ENCODE data around the gene PTGR2. TPM values are rescaled to one million over a fixed set of nuclear protein-coding genes. Genes with fewer than 3 reads are reported as not detected.

Gene PTGR2
- total and polyA plus RNA-seq, 4 donors = 3.3 to 8.7 (median 5.4) TPM

- no peaks in the 10 kb centered on the region for H3K36me3 ChIP-seq (ENCODE audit: control insufficient read depth in 1 of 2, insufficient read depth in 2 of 2, low read length in 1 of 2)
- intact Hi-C loops (cut with DNase I) = no loop called here
- no peak for ATAC-seq (ENCODE audit: low FRiP score)
- H3K27ac ChIP-seq (ENCODE audit: low read depth in 1 of 2, low read length in 2 of 2) = no peak overlapping the region
- H3K4me3 ChIP-seq (ENCODE audit: low read length in 2 of 2) = no peak overlapping the region
- 84 to 90% methylated on average over 4 to 5 of the region's 5 CpGs for WGBS, 2 donors
- DNase-seq = no peak
- no peaks in the 10 kb centered on the region for H3K4me1 ChIP-seq (ENCODE audit: control insufficient read depth in 1 of 2, insufficient read depth in 2 of 2, low read length in 2 of 2)
- no peaks in the 10 kb centered on the region for H3K27me3 ChIP-seq (ENCODE audit: control insufficient read depth in 1 of 2, insufficient read depth in 2 of 2, low read length in 1 of 2)
- H3K9me3 ChIP-seq (ENCODE audit: control insufficient read depth, low read length) = no peaks in the 10 kb centered on the region
Observed at GRCh38 chr14:73815849-73816248, 35.8 kb upstream of the PTGR2 start.

- Histone ChIP-seq H3K27me3 (ENCODE audit: control insufficient read depth in 1 of 2, insufficient read depth in 2 of 2, low read length in 1 of 2) (no peaks in the 10 kb centered on the region), H3K4me3 (ENCODE audit: low read length in 2 of 2) (no peak overlapping the region), H3K4me1 (ENCODE audit: control insufficient read depth in 1 of 2, insufficient read depth in 2 of 2, low read length in 2 of 2) (no peaks in the 10 kb centered on the region), H3K36me3 (ENCODE audit: control insufficient read depth in 1 of 2, insufficient read depth in 2 of 2, low read length in 1 of 2) (no peaks in the 10 kb centered on the region), H3K27ac (ENCODE audit: low read depth in 1 of 2, low read length in 2 of 2) (no peak overlapping the region), H3K9me3 (ENCODE audit: control insufficient read depth, low read length) (no peaks in the 10 kb centered on the region)
- DNase-seq = no peak
- WGBS, 2 donors = 15 to 23% methylated on average over 4 of the region's 4 CpGs
- intact Hi-C loops (cut with DNase I) = no loop called here
- no peak for ATAC-seq (ENCODE audit: low FRiP score)
Observed at GRCh38 chr14:73816393-73816816, 35.2 kb upstream of the PTGR2 start.

GRCh38 chr14:73817020-73817655, 34.5 kb upstream of the PTGR2 start:
- 68 to 71% methylated on average over 7 of the region's 7 CpGs for WGBS, 2 donors
- H3K27me3 ChIP-seq (ENCODE audit: control insufficient read depth in 1 of 2, insufficient read depth in 2 of 2, low read length in 1 of 2) = no peaks in the 10 kb centered on the region
- H3K4me3 ChIP-seq (ENCODE audit: low read length in 2 of 2) = no peak overlapping the region
- no peaks in the 10 kb centered on the region for H3K4me1 ChIP-seq (ENCODE audit: control insufficient read depth in 1 of 2, insufficient read depth in 2 of 2, low read length in 2 of 2)
- no peak overlapping the region for H3K27ac ChIP-seq (ENCODE audit: low read depth in 1 of 2, low read length in 2 of 2)
- ATAC-seq (ENCODE audit: low FRiP score) (no peak), DNase-seq (no peak)
- intact Hi-C loops (cut with DNase I) = no loop called here
- no peaks in the 10 kb centered on the region for H3K36me3 ChIP-seq (ENCODE audit: control insufficient read depth in 1 of 2, insufficient read depth in 2 of 2, low read length in 1 of 2)
- no peaks in the 10 kb centered on the region for H3K9me3 ChIP-seq (ENCODE audit: control insufficient read depth, low read length)

GRCh38 chr14:73818821-73819220, 32.8 kb upstream of the PTGR2 start:
- 93 to 94% methylated on average over 9 of the region's 9 CpGs for WGBS, 2 donors
- Histone ChIP-seq H3K4me3 (ENCODE audit: low read length in 2 of 2) (no peak overlapping the region), H3K27me3 (ENCODE audit: control insufficient read depth in 1 of 2, insufficient read depth in 2 of 2, low read length in 1 of 2) (no peaks in the 10 kb centered on the region), H3K9me3 (ENCODE audit: control insufficient read depth, low read length) (no peaks in the 10 kb centered on the region), H3K27ac (ENCODE audit: low read depth in 1 of 2, low read length in 2 of 2) (no peak overlapping the region), H3K36me3 (ENCODE audit: control insufficient read depth in 1 of 2, insufficient read depth in 2 of 2, low read length in 1 of 2) (no peaks in the 10 kb centered on the region), H3K4me1 (ENCODE audit: control insufficient read depth in 1 of 2, insufficient read depth in 2 of 2, low read length in 2 of 2) (no peaks in the 10 kb centered on the region)
- ATAC-seq (ENCODE audit: low FRiP score) (no peak), DNase-seq (no peak)
- intact Hi-C loops (cut with DNase I) = no loop called here

GRCh38 chr14:73820631-73821030, 31.0 kb upstream of the PTGR2 start:
- H3K27me3 ChIP-seq (ENCODE audit: control insufficient read depth in 1 of 2, insufficient read depth in 2 of 2, low read length in 1 of 2) = no peaks in the 10 kb centered on the region
- H3K4me1 ChIP-seq (ENCODE audit: control insufficient read depth in 1 of 2, insufficient read depth in 2 of 2, low read length in 2 of 2) = no peaks in the 10 kb centered on the region
- DNase-seq = no peak
- H3K27ac ChIP-seq (ENCODE audit: low read depth in 1 of 2, low read length in 2 of 2) = no peak overlapping the region
- H3K36me3 ChIP-seq (ENCODE audit: control insufficient read depth in 1 of 2, insufficient read depth in 2 of 2, low read length in 1 of 2) = no peaks in the 10 kb centered on the region
- ATAC-seq (ENCODE audit: low FRiP score) = no peak
- intact Hi-C loops (cut with DNase I) = no loop called here
- no peaks in the 10 kb centered on the region for H3K9me3 ChIP-seq (ENCODE audit: control insufficient read depth, low read length)
- H3K4me3 ChIP-seq (ENCODE audit: low read length in 2 of 2) = no peak overlapping the region
- 92 to 97% methylated on average over 3 of the region's 3 CpGs for WGBS, 2 donors

- intact Hi-C loops (cut with DNase I) = no loop called here
- Histone ChIP-seq H3K4me1 (ENCODE audit: control insufficient read depth in 1 of 2, insufficient read depth in 2 of 2, low read length in 2 of 2) (no peaks in the 10 kb centered on the region), H3K27me3 (ENCODE audit: control insufficient read depth in 1 of 2, insufficient read depth in 2 of 2, low read length in 1 of 2) (no peaks in the 10 kb centered on the region), H3K9me3 (ENCODE audit: control insufficient read depth, low read length) (no peaks in the 10 kb centered on the region), H3K36me3 (ENCODE audit: control insufficient read depth in 1 of 2, insufficient read depth in 2 of 2, low read length in 1 of 2) (no peaks in the 10 kb centered on the region), H3K4me3 (ENCODE audit: low read length in 2 of 2) (no peak overlapping the region), H3K27ac (ENCODE audit: low read depth in 1 of 2, low read length in 2 of 2) (no peak overlapping the region)
- ATAC-seq (ENCODE audit: low FRiP score) (no peak), DNase-seq (no peak)
Observed at GRCh38 chr14:73823339-73823885, 28.2 kb upstream of the PTGR2 start.

- no peaks in the 10 kb centered on the region for H3K27me3 ChIP-seq (ENCODE audit: control insufficient read depth in 1 of 2, insufficient read depth in 2 of 2, low read length in 1 of 2)
- H3K36me3 ChIP-seq (ENCODE audit: control insufficient read depth in 1 of 2, insufficient read depth in 2 of 2, low read length in 1 of 2) = no peaks in the 10 kb centered on the region
- no peak overlapping the region for H3K27ac ChIP-seq (ENCODE audit: low read depth in 1 of 2, low read length in 2 of 2)
- 86 to 88% methylated on average over 4 of the region's 4 CpGs for WGBS, 2 donors
- DNase-seq (no peak), ATAC-seq (ENCODE audit: low FRiP score) (no peak)
- no peaks in the 10 kb centered on the region for H3K4me1 ChIP-seq (ENCODE audit: control insufficient read depth in 1 of 2, insufficient read depth in 2 of 2, low read length in 2 of 2)
- H3K9me3 ChIP-seq (ENCODE audit: control insufficient read depth, low read length) = no peaks in the 10 kb centered on the region
- no peak overlapping the region for H3K4me3 ChIP-seq (ENCODE audit: low read length in 2 of 2)
- intact Hi-C loops (cut with DNase I) = no loop called here
Observed at GRCh38 chr14:73824127-73824526, 27.5 kb upstream of the PTGR2 start.

GRCh38 chr14:73824536-73824935, 27.1 kb upstream of the PTGR2 start:
- intact Hi-C loops (cut with DNase I) = no loop called here
- no peak for ATAC-seq (ENCODE audit: low FRiP score)
- 88 to 92% methylated on average over 8 of the region's 8 CpGs for WGBS, 2 donors
- DNase-seq = no peak
- Histone ChIP-seq H3K27me3 (ENCODE audit: control insufficient read depth in 1 of 2, insufficient read depth in 2 of 2, low read length in 1 of 2) (no peaks in the 10 kb centered on the region), H3K27ac (ENCODE audit: low read depth in 1 of 2, low read length in 2 of 2) (no peak overlapping the region), H3K4me1 (ENCODE audit: control insufficient read depth in 1 of 2, insufficient read depth in 2 of 2, low read length in 2 of 2) (no peaks in the 10 kb centered on the region), H3K9me3 (ENCODE audit: control insufficient read depth, low read length) (no peaks in the 10 kb centered on the region), H3K4me3 (ENCODE audit: low read length in 2 of 2) (no peak overlapping the region), H3K36me3 (ENCODE audit: control insufficient read depth in 1 of 2, insufficient read depth in 2 of 2, low read length in 1 of 2) (no peaks in the 10 kb centered on the region)

GRCh38 chr14:73825551-73826188, 26.0 kb upstream of the PTGR2 start:
- Histone ChIP-seq H3K27ac (ENCODE audit: low read depth in 1 of 2, low read length in 2 of 2) (no peak overlapping the region), H3K4me1 (ENCODE audit: control insufficient read depth in 1 of 2, insufficient read depth in 2 of 2, low read length in 2 of 2) (no peaks in the 10 kb centered on the region), H3K27me3 (ENCODE audit: control insufficient read depth in 1 of 2, insufficient read depth in 2 of 2, low read length in 1 of 2) (no peaks in the 10 kb centered on the region), H3K4me3 (ENCODE audit: low read length in 2 of 2) (no peak overlapping the region), H3K36me3 (ENCODE audit: control insufficient read depth in 1 of 2, insufficient read depth in 2 of 2, low read length in 1 of 2) (no peaks in the 10 kb centered on the region), H3K9me3 (ENCODE audit: control insufficient read depth, low read length) (no peaks in the 10 kb centered on the region)
- intact Hi-C loops (cut with DNase I) = loop anchor here (1.0 kb wide), 2 partner anchors 96 to 97 kb away; no protein-coding TSS in a partner anchor
- WGBS, 2 donors = 10 to 13% methylated on average over 7 of the region's 7 CpGs
- peak; percentile 95 for ATAC-seq (ENCODE audit: low FRiP score)
- peak; percentile 94 to 97 for DNase-seq
